Mesendoderm (in vitro differentiated cells): Measurements from ENCODE around the gene AHRR.

Experiments
- DNase-seq: peaks from one replicate; pipeline ENCODE4 v3.0.0; 2013
- H2AK5ac ChIP-seq: 2 replicates; pipeline ENCODE4 v1.6.1; 2013; ENCODE audit warnings: low read length, inconsistent platforms
- H2BK120ac ChIP-seq: 2 replicates; pipeline ENCODE4 v1.6.1; 2013; ENCODE audit warnings: low read depth, mild to moderate bottlenecking, low read length, moderate library complexity, mixed read lengths
- H2BK15ac ChIP-seq: replicated peaks from 2 replicates; pipeline ENCODE4 v1.6.1; 2013; ENCODE audit warnings: low read depth, mild to moderate bottlenecking, moderate library complexity
- H2BK5ac ChIP-seq: 2 replicates; pipeline ENCODE4 v1.6.1; 2013; ENCODE audit warnings: low read length, inconsistent platforms
- H3K18ac ChIP-seq: 2 replicates; pipeline ENCODE4 v1.6.1; 2013; ENCODE audit warnings: mild to moderate bottlenecking, low read length, mixed read lengths
- H3K23ac ChIP-seq: one replicate; pipeline ENCODE4 v1.6.1; 2013; ENCODE audit warnings: low read length
- H3K27ac ChIP-seq: 2 replicates; pipeline ENCODE4 v1.5.1; 2013; ENCODE audit warnings: low read depth, mild to moderate bottlenecking, inconsistent platforms, low read length, moderate library complexity
- H3K27me3 ChIP-seq: 2 replicates; pipeline ENCODE4 v1.6.1; 2013; ENCODE audit warnings: low read length, control low read depth, mild to moderate bottlenecking, inconsistent platforms; ENCODE audit not compliant: insufficient read depth, poor library complexity
- H3K36me3 ChIP-seq: 2 replicates; pipeline ENCODE4 v1.6.1; 2013; ENCODE audit warnings: low read length, inconsistent platforms; ENCODE audit not compliant: control insufficient read depth, insufficient read depth
- H3K4ac ChIP-seq: one replicate; pipeline ENCODE4 v1.6.1; 2013; ENCODE audit warnings: low read depth, mild to moderate bottlenecking, low read length, moderate library complexity
- H3K4me1 ChIP-seq: 2 replicates; pipeline ENCODE4 v1.6.1; 2013; ENCODE audit warnings: low read depth, low read length, inconsistent platforms; ENCODE audit not compliant: control insufficient read depth
- H3K4me2 ChIP-seq: 2 replicates; pipeline ENCODE4 v1.6.1; 2013; ENCODE audit warnings: low read length
- H3K4me3 ChIP-seq: 2 replicates; pipeline ENCODE4 v1.5.1; 2013; ENCODE audit warnings: mild to moderate bottlenecking, low read length
- H3K56ac ChIP-seq: one replicate; pipeline ENCODE4 v1.6.1; 2013; ENCODE audit warnings: low read length
- H3K79me1 ChIP-seq: 2 replicates; pipeline ENCODE4 v1.6.1; 2013; ENCODE audit warnings: low read length, inconsistent platforms
- H3K79me2 ChIP-seq: 2 replicates; pipeline ENCODE4 v1.6.1; 2013; ENCODE audit warnings: mild to moderate bottlenecking, low read length; ENCODE audit not compliant: control insufficient read depth, insufficient read depth
- H3K9ac ChIP-seq: 2 replicates; pipeline ENCODE4 v1.6.1; 2013; ENCODE audit warnings: low read length, inconsistent platforms
- H4K5ac ChIP-seq: one replicate; pipeline ENCODE4 v1.6.1; 2013; ENCODE audit warnings: low read length
- H4K8ac ChIP-seq: one replicate; pipeline ENCODE4 v1.6.1; 2013; ENCODE audit warnings: low read depth, mild to moderate bottlenecking, control low read depth, low read length, moderate library complexity
- WGBS: extraction: QIAGEN DNeasy Blood & Tissue Kit; methylation state at CpG from one replicate; pipeline ENCODE4 v1.1.7; 2013; ENCODE audit warnings: low lambda C conversion rate, missing lambda C conversion rate; ENCODE audit not compliant: insufficient coverage; ENCODE audit errors: extremely low coverage; 5-methylcytosine and 5-hydroxymethylcytosine counted together

Gene AHRR

DNA sequence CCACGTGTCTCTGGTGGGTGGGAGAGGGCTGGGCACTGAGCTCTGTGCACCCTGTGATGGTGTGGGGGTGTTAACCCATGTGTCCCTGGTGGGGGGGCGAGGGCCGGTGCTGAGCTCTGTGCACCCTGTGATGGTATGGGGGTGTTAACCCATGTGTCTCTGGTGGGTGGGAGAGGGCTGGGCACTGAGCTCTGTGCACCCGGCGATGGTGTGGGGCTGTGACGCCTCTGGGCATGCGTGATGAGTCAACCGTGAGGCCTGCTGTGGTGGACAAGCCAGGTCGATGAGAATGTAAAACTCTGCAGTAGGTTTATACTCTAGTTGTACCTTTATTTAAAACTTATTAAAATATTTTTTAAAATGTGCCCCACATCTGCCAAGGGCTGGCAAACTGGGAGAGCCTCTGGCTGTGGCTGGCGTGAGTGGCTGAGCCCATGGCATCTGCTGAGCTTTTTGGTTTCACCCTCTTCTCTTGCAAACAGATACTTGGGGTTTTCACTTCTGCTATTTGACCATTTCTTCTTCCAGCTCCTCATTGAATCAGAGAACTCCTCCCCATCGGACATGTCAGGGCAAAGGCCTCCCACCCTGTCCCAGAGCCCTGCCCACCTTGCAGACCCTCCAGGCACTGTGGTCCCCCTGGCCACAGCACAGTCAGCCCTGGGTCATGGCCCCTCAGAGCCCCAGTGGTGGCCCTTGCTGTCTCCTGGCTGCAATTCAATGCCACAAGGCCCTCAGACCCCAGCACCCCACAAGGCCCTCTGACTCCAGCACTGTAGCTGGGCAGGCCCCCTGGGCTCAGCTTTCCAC is 103.0 kb downstream of the AHRR start:
- no peaks in the 10 kb centered on the region for H3K36me3 ChIP-seq
- H3K4ac ChIP-seq = no peak overlapping the region
- no peak overlapping the region for H3K4me2 ChIP-seq
- no peak overlapping the region for H2BK5ac ChIP-seq
- H3K23ac ChIP-seq = no peak overlapping the region
- no peaks in the 10 kb centered on the region for H3K79me2 ChIP-seq
- H4K8ac ChIP-seq = no peak overlapping the region
- H3K4me1 ChIP-seq = no peaks in the 10 kb centered on the region
- no peak overlapping the region for H3K9ac ChIP-seq
- H2AK5ac ChIP-seq = no peak overlapping the region
- H3K18ac ChIP-seq = no peak overlapping the region
- DNase-seq = no peak
- no CpG with 5 or more reads among the region's 11 CpGs for WGBS
- no peak overlapping the region for H3K4me3 ChIP-seq
- H2BK15ac ChIP-seq = no peak overlapping the region
- H4K5ac ChIP-seq = no peak overlapping the region
- no peaks in the 10 kb centered on the region for H3K79me1 ChIP-seq
- no peaks in the 10 kb centered on the region for H3K27me3 ChIP-seq
- H2BK120ac ChIP-seq = no peak overlapping the region
- no peak overlapping the region for H3K56ac ChIP-seq
- no peak overlapping the region for H3K27ac ChIP-seq

- Histone ChIP-seq H3K23ac (no peak overlapping the region), H3K18ac (no peak overlapping the region), H4K8ac (no peak overlapping the region), H3K56ac (no peak overlapping the region), H4K5ac (no peak overlapping the region), H3K79me2 (no peaks in the 10 kb centered on the region), H3K4me2 (no peak overlapping the region), H3K27me3 (no peaks in the 10 kb centered on the region), H3K36me3 (no peaks in the 10 kb centered on the region), H3K4ac (no peak overlapping the region), H3K4me3 (no peak overlapping the region), H3K79me1 (no peaks in the 10 kb centered on the region), H2BK15ac (no peak overlapping the region), H3K27ac (no peak overlapping the region), H3K9ac (no peak overlapping the region), H2AK5ac (no peak overlapping the region), H3K4me1 (no peaks in the 10 kb centered on the region), H2BK5ac (no peak overlapping the region), H2BK120ac (no peak overlapping the region)
- no CpG with 5 or more reads among the region's 5 CpGs for WGBS
- no peak for DNase-seq
These were observed 104.2 kb downstream of the AHRR start for GRCh38 chr5:425714-426113.

GRCh38 chr5:426392-426976 is 105.0 kb downstream of the AHRR start:
- Histone ChIP-seq H3K23ac (no peak overlapping the region), H3K4ac (no peak overlapping the region), H3K79me1 (no peaks in the 10 kb centered on the region), H3K56ac (no peak overlapping the region), H3K18ac (no peak overlapping the region), H2BK120ac (no peak overlapping the region), H4K8ac (no peak overlapping the region), H2BK15ac (no peak overlapping the region), H2AK5ac (no peak overlapping the region), H3K4me2 (no peak overlapping the region), H4K5ac (no peak overlapping the region), H2BK5ac (no peak overlapping the region), H3K27ac (no peak overlapping the region), H3K36me3 (no peaks in the 10 kb centered on the region), H3K27me3 (no peaks in the 10 kb centered on the region), H3K79me2 (no peaks in the 10 kb centered on the region), H3K4me3 (no peak overlapping the region), H3K9ac (no peak overlapping the region), H3K4me1 (no peaks in the 10 kb centered on the region)
- DNase-seq = no peak
- WGBS = 100% methylated on average over 1 of the region's 3 CpGs

GRCh38 chr5:427415-428087 is 106.0 kb downstream of the AHRR start:
- H2BK15ac ChIP-seq = no peak overlapping the region
- H3K36me3 ChIP-seq = no peaks in the 10 kb centered on the region
- no peak for DNase-seq

DNA sequence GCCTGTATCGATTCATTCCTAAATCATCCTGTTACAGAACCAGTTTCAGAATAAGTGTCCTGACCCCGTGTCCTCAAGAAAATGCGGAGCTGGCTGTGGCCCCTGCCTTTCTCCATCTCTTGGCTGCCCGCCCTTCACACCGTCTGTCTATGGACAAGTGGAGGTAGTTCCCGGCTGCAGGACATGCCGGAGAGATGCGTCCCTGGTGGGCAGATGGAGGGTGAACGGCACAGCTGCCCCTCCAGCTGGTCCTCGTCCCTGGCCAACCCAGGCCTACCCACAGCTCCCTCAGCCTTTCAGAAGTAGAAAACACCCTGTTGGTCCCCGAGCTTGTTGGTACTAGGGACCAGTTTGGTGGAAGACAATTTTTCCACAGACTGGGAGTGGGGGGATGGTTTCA is 106.7 kb downstream of the AHRR start:
- Histone ChIP-seq H4K5ac (no peak overlapping the region), H2BK5ac (no peak overlapping the region), H3K18ac (no peak overlapping the region), H3K27ac (no peak overlapping the region), H3K79me2 (no peaks in the 10 kb centered on the region), H3K27me3 (no peaks in the 10 kb centered on the region), H2BK120ac (no peak overlapping the region), H3K4me3 (no peak overlapping the region), H3K79me1 (no peaks in the 10 kb centered on the region), H3K56ac (no peak overlapping the region), H3K9ac (no peak overlapping the region), H3K36me3 (no peaks in the 10 kb centered on the region), H2AK5ac (no peak overlapping the region), H2BK15ac (no peak overlapping the region), H3K4ac (no peak overlapping the region), H3K23ac (no peak overlapping the region), H3K4me1 (no peaks in the 10 kb centered on the region), H3K4me2 (no peak overlapping the region), H4K8ac (no peak overlapping the region)
- DNase-seq = no peak
- no CpG with 5 or more reads among the region's 11 CpGs for WGBS

More at GRCh38 chr5:427415-428087, 106.0 kb downstream of the AHRR start:
- Histone ChIP-seq H3K9ac (no peak overlapping the region), H2BK5ac (no peak overlapping the region), H3K23ac (no peak overlapping the region), H2AK5ac (no peak overlapping the region), H3K56ac (no peak overlapping the region), H3K4me2 (no peak overlapping the region), H3K18ac (no peak overlapping the region), H4K5ac (no peak overlapping the region), H3K4me3 (no peak overlapping the region), H3K27me3 (no peaks in the 10 kb centered on the region), H2BK120ac (no peak overlapping the region), H3K4ac (no peak overlapping the region), H3K79me2 (no peaks in the 10 kb centered on the region), H4K8ac (no peak overlapping the region), H3K79me1 (no peaks in the 10 kb centered on the region), H3K27ac (no peak overlapping the region), H3K4me1 (no peaks in the 10 kb centered on the region)
- WGBS = no CpG with 5 or more reads among the region's 39 CpGs
